HG02763 (cell line): Measurements from ENCODE around the gene AKR1B1.

ENCODE experiments used
- ATAC-seq: cut with Tn5 transposase; IDR thresholded peaks from one replicate; pipeline ENCODE4 v1.9.1; 2021; ENCODE audit warnings: mild to moderate bottlenecking, moderate library complexity; ENCODE audit not compliant: unreplicated experiment

Gene AKR1B1

DNA sequence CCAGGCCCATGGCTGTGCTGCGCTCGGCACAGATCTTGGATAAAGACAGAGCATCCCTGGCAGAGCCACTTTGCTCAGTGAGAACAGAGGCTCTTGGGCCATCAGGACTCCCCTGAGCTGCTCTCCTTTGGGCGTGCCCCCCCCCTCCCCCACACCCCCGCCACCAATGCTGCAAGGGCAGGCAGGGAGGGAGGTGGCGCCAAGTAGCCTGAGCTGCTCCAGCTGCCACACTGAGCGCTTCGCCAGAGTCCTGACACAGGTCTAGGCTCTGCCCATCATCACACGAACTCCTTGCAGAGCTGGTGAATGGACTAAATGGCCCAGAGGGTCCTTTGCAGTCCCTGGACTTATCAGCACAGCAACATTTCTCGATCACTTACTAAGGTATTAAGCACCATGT, 12.5 kb downstream of the AKR1B1 start:
- ATAC-seq, result no peak

DNA sequence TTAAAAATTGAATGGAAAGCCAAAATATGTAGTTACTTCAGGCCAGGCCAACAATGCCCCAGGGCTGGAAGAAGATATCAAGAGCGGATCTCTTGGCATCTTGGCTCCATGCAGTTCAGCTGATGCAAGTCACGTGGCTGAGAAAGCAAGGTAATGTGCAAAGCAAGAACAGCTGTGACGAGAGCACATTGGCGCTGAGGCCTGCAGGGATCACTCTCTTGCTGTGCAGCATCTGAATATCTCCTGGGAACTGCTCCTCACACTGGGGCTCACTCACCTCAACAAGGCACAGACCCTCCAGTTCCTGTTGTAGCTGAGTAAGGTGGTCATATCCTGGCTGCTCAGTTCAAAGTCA, 14.0 kb downstream of the AKR1B1 start:
- ATAC-seq, result no peak

DNA sequence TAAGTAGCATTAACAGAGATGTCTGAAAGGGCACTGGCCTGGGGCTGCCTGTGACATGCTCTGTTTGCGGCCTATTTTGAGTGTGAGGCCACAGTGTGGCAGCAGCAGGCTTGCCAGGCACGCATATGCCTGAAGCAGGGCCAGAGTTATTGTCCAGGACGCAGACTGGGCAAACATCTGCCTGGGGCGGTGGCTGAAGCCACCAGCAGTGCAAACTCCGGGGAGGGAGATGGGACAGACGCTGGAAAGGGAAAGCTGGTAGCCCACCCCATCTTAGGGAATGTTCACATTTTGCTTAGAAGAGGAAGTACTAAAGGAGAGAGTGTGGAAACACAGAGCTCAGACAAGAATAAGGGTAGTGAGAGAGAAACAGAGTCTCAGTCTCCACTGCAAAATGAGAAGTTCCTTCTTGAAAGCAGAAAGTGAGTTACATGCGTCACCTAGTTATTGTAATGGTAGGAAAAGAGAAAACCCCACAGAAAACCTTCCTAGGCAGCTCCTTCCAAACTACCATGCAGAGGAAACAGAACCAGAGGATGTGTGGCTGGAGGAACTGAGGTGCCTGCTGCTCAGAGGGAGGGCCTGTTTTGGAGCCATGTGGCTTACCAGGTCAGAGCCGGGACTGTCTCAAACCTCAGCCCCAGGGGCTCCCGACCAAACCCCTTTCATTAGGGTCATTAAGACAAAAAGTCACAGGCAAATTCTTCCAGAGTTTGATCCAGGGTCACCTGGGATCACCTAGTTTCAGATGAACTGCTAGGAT, 14.5 kb downstream of the AKR1B1 start:
- no peak for ATAC-seq

GRCh38 chr7:134443396-134444070, 15.4 kb downstream of the AKR1B1 start:
- ATAC-seq, result no peak

DNA sequence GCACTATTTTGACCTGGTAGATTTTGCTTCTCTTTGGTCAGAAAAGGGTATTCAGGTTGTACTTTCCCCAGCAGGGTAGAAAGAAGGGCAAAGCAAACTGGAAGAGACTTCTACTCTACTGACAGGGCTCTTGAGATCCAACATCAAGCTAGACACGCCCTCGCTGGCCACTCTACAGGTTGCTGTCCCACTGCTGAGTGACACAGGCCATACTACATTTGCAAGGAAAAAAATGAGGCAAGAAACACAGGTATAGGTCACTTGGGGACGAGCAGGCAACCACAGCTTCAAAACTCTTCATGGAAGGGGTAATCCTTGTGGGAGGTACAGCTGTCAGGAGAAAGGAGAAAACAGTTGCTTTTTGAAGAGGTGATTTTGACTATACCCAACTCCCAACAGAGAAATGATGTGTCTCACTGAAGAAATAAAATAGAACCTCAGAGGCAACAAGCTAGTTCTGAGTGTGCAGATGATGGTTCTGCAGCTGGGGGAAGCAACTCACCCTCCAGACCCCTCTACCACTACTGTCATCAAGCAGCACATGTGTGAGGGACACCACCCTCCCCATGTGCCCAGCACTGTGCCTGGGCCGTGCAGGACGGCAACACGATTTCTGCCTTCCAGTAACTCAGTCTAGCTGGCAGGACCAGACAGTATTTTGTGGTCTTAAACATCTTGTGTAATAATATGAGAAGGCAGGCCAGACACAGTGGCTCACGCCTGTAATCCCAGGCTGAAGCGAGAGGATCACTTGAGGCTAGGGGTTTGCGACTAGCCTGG, 16.3 kb downstream of the AKR1B1 start:
- no peak for ATAC-seq

DNA sequence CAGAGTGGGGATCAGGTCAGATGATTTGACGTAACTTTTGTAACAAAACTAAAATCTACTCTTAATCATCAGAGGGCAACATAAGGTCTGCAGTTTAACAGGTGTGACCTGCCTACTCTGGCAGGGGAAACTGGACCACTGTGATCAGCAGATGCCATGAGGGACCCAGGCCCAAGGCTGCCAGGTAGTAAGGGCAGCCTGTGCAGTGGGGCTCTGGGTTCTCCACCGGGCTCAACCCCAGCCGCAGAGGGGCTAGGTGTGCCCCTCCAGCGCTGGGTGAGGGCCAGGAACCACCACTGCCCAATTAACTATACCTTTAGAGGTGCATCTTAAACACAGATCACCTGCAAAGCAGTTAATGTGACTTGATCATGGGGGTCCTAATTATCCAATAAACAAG, 17.6 kb downstream of the AKR1B1 start:
- no peak for ATAC-seq

DNA sequence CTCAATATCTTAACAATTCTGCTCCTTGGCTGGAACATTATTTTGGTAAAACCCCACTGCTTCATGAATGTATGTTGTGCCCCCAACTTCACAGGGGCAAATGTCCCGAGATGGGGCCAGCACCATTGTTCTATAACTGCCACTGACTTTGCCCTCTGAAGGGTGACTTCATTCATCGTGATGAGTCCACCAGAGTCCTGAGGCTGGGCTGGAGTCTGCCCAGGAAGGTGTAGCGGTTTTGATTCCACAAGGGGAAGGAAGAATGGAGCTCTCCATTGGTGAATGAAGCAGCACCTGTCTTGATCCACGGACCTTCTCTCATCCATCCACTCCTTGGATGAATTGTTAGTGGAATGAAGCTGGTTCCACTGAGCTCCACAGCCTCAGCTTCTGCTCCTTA, 18.4 kb downstream of the AKR1B1 start:
- no peak for ATAC-seq

- no peak for ATAC-seq
These were observed 18.8 kb downstream of the AKR1B1 start for GRCh38 chr7:134440067-134440466.

DNA sequence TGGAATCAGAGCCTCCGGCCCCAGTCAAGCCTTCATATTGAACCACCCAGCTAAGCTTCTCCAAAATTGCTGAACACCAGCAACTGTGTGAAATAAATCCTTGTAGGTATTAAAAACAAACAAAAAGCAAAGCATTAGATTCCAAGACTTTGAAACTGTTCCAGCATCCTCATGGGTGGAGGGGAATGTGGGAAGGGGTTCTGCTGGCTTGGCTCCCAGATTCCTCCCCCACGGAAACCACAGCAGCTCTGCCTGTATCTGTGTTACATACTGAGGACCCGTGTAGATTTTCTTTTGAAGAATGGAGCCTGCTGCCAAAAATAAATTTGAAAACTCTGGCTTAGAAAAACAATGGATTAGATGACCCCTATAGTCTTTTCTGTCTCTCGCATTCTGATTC, 20.0 kb downstream of the AKR1B1 start:
- ATAC-seq, result no peak

DNA sequence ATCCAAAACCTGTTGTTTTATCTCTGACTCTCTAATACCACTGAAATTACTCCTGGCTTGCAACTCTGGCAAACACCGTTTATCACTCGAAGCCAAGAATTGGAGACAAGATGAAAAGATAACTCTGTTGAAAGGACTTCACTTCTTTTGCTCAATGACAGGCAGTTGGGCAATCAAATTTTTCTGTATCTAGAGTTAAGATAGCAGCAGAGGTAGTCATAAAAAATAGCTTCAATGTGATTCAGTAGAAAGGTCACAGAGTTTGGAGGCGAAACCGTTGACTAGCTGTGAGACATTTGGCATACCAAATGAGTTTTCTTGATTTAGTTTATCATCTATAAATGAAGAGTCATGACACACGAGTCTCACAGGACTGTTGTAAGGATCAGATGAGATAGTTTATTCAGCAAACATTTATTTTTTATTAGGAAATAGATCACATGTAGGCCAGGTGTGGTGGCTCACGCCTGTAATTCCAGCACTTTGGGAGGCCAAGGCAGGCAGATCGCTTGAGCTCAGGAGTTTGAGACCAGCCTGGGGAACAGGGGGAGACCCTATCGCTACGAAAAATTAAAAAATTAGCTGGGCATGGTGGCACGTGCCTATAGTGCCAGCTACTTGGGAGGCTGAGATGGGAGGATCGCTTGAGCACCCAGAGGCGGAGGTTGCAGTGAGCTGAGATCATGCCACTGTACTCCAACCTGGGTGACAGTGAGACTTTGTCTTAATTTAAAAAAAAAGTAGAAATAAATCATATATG, 23.6 kb downstream of the AKR1B1 start:
- no peak for ATAC-seq

GRCh38 chr7:134434701-134435100, 24.2 kb downstream of the AKR1B1 start:
- ATAC-seq, result no peak

- ATAC-seq, result no peak
These were observed 25.5 kb downstream of the AKR1B1 start for GRCh38 chr7:134433430-134433829.

GRCh38 chr7:134432296-134433152, 26.4 kb downstream of the AKR1B1 start:
- ATAC-seq, result peak; percentile 93

DNA sequence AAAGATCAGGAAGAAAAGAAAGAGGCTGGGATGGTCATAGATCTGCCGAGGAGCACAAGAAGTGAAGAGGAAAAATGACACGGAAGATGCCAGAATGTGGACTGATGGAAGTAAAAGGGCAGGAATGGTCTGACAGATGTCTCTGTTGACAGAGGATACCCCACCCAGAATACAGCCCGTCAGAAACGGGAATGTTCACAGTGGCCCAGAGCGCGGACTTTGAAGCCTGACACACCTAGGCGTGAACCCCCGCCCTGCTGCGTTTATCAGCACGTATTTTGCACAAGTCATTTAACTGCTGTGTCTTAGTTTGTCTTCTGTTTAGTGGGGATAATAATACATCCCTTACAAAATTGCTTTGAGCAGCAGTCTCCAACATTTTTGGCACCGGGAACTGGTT, 27.1 kb downstream of the AKR1B1 start:
- no peak for ATAC-seq

DNA sequence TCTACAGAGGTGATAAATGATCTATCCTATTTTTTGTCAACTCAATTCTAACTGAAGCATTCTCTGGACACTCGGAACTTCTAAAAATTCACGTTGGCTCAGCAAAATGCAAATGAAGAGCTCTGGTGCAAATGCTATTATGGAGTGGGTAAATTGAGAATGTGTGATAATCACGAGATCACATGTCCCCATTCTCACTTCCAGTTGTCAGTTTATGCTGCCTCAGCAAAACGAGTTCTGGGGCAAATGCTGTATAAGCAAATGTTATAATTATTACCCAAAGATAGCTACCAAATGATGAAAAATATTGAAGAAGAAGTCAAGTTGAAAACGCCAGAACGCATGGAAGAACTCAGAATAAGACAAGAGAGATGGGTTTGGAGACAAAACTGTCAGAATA, 29.4 kb downstream of the AKR1B1 start:
- ATAC-seq, result no peak

GRCh38 chr7:134428942-134429341, 30.0 kb downstream of the AKR1B1 start:
- ATAC-seq, result no peak

GRCh38 chr7:134427896-134428295, 31.0 kb downstream of the AKR1B1 start:
- no peak for ATAC-seq

- no peak for ATAC-seq
These were observed 33.1 kb downstream of the AKR1B1 start for GRCh38 chr7:134425777-134426176.

DNA sequence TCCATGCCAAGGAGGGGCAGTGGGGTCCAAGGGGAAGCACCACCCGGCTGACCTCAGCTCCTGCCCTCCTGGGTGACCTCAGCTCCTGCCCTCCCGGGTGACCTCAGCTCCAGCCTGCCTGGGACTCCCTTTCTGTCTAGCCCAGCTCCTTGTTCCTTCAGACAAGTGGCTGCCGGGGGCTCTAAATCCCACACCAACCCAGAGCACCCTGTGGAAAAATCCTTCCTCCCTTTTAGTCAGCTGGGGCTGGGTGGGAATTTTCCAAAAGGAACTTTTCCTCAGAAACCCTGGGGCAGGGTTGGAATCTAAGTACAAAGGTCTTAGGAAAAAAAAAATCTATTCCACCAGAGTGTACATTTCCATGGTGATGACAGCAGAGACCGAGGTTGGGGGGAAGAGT, 36.3 kb downstream of the AKR1B1 start:
- no peak for ATAC-seq

DNA sequence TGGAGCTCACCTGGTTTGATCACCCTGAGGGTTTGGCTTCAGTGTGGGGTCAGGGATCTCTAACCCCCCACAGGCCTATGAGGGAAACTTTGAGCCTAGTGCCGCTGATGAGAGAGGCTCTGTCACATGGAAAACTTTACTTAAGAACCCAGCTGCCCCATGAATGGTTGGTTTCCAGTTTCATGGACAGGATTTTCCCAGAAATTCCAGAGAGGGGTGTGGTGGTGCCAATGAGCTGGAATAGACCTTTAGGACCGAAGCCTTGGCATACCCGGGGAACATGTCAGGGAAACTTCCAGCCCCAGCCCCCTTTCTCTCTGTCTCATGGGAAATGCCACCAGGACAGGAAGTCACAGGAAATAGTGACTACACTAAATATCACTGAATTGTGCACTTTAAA, 36.9 kb downstream of the AKR1B1 start:
- ATAC-seq, result no peak
